Endothelial cell of umbilical vein (primary cell): ENCODE measurements around the gene MTERF1. TPM values are rescaled to one million over a fixed set of nuclear protein-coding genes. Genes with fewer than 3 reads are reported as not detected.

ENCODE experiments used
- BruUV-seq: library from RNA; stranded (reverse); fragments of 400-500 nt; replicated peaks from 2 replicates; lab custom pipeline; 2021; lab: Mats Ljungman, UMichigan
- CTCF ChIA-PET: fragments of 300-600, 350-600 bp; sonication (Branson Sonifier 250); formaldehyde crosslinking; loops from one replicate; lab custom pipeline; 2021; ENCODE audit warnings: antibody characterized with exemption, inconsistent platforms; lab: Charles Lee
- POLR2A ChIA-PET: fragments of 300-600, 350-600 bp; sonication (Branson Sonifier 250); formaldehyde crosslinking; loops from one replicate; lab custom pipeline; 2021; ENCODE audit warnings: antibody characterized with exemption, inconsistent platforms; lab: Charles Lee
- DNase-seq: peaks from one replicate; pipeline ENCODE4 v3.0.0-alpha.2; 2011; ENCODE audit warnings: low read depth, low spot score
- FAIRE-seq: peaks from 2 replicates; lab custom pipeline; 2011; peaks lifted over from hg19 to GRCh38; lab: Jason Lieb, UNC
- H2AFZ ChIP-seq: 2 replicates; pipeline ENCODE4 v1.6.0; 2012; ENCODE audit warnings: low read depth, low read length, control low read depth, inconsistent platforms
- H3K27ac ChIP-seq: 2 replicates; pipeline ENCODE4 v1.5.1; 2011; ENCODE audit warnings: low read depth, mild to moderate bottlenecking, control low read depth, low read length, moderate library complexity; ENCODE audit not compliant: insufficient read depth
- H3K27me3 ChIP-seq, 2 experiments: 2 replicates each; pipeline versions ENCODE4 v1.6.0 to v1.6.1; 2011; ENCODE audit warnings: low read length in 2 of 2, mixed read lengths in 1 of 2; ENCODE audit not compliant: control insufficient read depth in 2 of 2, insufficient read depth in 2 of 2
- H3K36me3 ChIP-seq, 2 experiments: 2 replicates in 1 of 2; 3 replicates in 1 of 2; pipeline ENCODE4 v1.5.1; 2011; ENCODE audit warnings: low read length in 2 of 2, mild to moderate bottlenecking in 1 of 2, moderate library complexity in 1 of 2; ENCODE audit not compliant: control insufficient read depth in 2 of 2, insufficient read depth in 2 of 2; ENCODE audit errors: extremely low read depth in 1 of 2
- H3K4me1 ChIP-seq: 3 replicates; pipeline ENCODE4 v1.5.1; 2011; ENCODE audit warnings: mild to moderate bottlenecking, low read length; ENCODE audit not compliant: control insufficient read depth, insufficient read depth; ENCODE audit errors: extremely low read depth
- H3K4me2 ChIP-seq: 2 replicates; pipeline ENCODE4 v1.6.1; 2011; ENCODE audit warnings: low read length, control low read depth, mixed read lengths; ENCODE audit not compliant: insufficient read depth
- H3K4me3 ChIP-seq, 3 experiments: fragments of 200-600 bp in 1 of 3; sonication (generic), shearing (Covaris generic) in 1 of 3; replicated peaks in 1 of 3; 2 replicates each; pipeline ENCODE4 v1.5.1; 2011 to 2016; ENCODE audit warnings: control low read depth in 3 of 3, low read length in 3 of 3, mild to moderate bottlenecking in 2 of 3, inconsistent platforms in 1 of 3, low read depth in 1 of 3, moderate library complexity in 1 of 3; ENCODE audit not compliant: insufficient read depth in 1 of 3
- H3K79me2 ChIP-seq: 2 replicates; pipeline ENCODE4 v1.6.0; 2012; ENCODE audit warnings: low read length, inconsistent platforms; ENCODE audit not compliant: control insufficient read depth, insufficient read depth
- H3K9ac ChIP-seq: replicated peaks from 2 replicates; pipeline ENCODE3; 2011; ENCODE audit warnings: low read length, control low read depth; ENCODE audit not compliant: insufficient read depth; ENCODE audit errors: extremely low read depth
- H3K9me1 ChIP-seq: replicated peaks from 3 replicates; pipeline ENCODE4 v1.6.0; 2011; ENCODE audit warnings: mild to moderate bottlenecking, low read length; ENCODE audit not compliant: control insufficient read depth, insufficient read depth; ENCODE audit errors: extremely low read depth
- H3K9me3 ChIP-seq: replicated peaks from 2 replicates; pipeline ENCODE4 v1.5.1; 2012; ENCODE audit warnings: low read length, inconsistent platforms; ENCODE audit not compliant: control insufficient read depth, insufficient read depth
- H4K20me1 ChIP-seq: replicated peaks from 2 replicates; pipeline ENCODE3; 2011; ENCODE audit warnings: mild to moderate bottlenecking, low read length; ENCODE audit not compliant: control insufficient read depth, insufficient read depth; ENCODE audit errors: extremely low read depth
- EZH2 ChIP-seq: IDR thresholded peaks from 2 replicates; pipeline ENCODE4 v1.6.1; 2012; ENCODE audit warnings: borderline replicate concordance, low read depth, mild to moderate bottlenecking, moderate library complexity, low read length, inconsistent platforms; ENCODE audit not compliant: severe bottlenecking
- FOS ChIP-seq: IDR thresholded peaks from 2 replicates; pipeline ENCODE4 v1.6.1; 2011; ENCODE audit warnings: mild to moderate bottlenecking, low read length, moderate library complexity, borderline replicate concordance; ENCODE audit not compliant: insufficient read depth
- GATA2 ChIP-seq: IDR thresholded peaks from 2 replicates; pipeline ENCODE4 v1.7.0; 2011; ENCODE audit warnings: low read depth, mild to moderate bottlenecking, moderate library complexity, mixed read lengths, low read length; ENCODE audit not compliant: insufficient read length, insufficient read depth
- POLR2A ChIP-seq: IDR thresholded peaks from 2 replicates; pipeline ENCODE4 v1.6.1; 2012; ENCODE audit warnings: low read depth, mild to moderate bottlenecking, control low read depth, low read length
- POLR2AphosphoS5 ChIP-seq: IDR thresholded peaks from 2 replicates; pipeline ENCODE4 v1.6.1; 2012; ENCODE audit warnings: low read depth, mild to moderate bottlenecking, control low read depth, low read length, moderate library complexity; ENCODE audit not compliant: insufficient read depth
- dilution Hi-C: fragments of 300-500 bp; cut with MboI; formaldehyde crosslinking; loops from one replicate; pipeline ENCODE4 v1.15.0; 2019; ENCODE audit warnings: low sequenced_read_pairs; ENCODE audit not compliant: extremely low pct_ligation_motif_present
- intact Hi-C: fragments of 100-400 bp; cut with micrococcal nuclease; formaldehyde crosslinking; loops from one replicate; pipeline ENCODE4 v1.10.0; 2022
- polyA plus RNA-seq, 4 experiments: library from polyadenylated mRNA; depleted of rRNA in 3 of 4; stranded (reverse) in 3 of 4; unstranded in 1 of 4; fragments of >200 nt; gene quantifications; 2 replicates each; pipeline versions ENCODE4 v1.2.1 to v1.2.3, GENCODE V29; 2011 to 2012; ENCODE audit warnings: missing spikeins in 1 of 4
- total RNA-seq: library from RNA; stranded (reverse); gene quantifications from 2 replicates; pipeline ENCODE4 v1.2.3, GENCODE V29; 2021
- TF ChIP-seq, protein P1 (sequence below), 2 donors: IDR thresholded peaks; 1 replicate in 1 of 2; 2 replicates in 1 of 2; pipeline ENCODE4 v1.5.1; 2011; ENCODE audit warnings: low read length in 2 of 2, mild to moderate bottlenecking in 2 of 2, moderate library complexity in 2 of 2, control low read depth in 1 of 2, inconsistent platforms in 1 of 2, low read depth in 1 of 2; ENCODE audit not compliant: insufficient read depth in 1 of 2; ENCODE audit errors: extremely low read depth in 1 of 2

The MTERF1 gene
- total and polyA plus RNA-seq, 2 donors (not counting 3 experiments of a cell fraction or from before 2014, with no cell fraction given): 3.1 to 10.2 TPM

DNA sequence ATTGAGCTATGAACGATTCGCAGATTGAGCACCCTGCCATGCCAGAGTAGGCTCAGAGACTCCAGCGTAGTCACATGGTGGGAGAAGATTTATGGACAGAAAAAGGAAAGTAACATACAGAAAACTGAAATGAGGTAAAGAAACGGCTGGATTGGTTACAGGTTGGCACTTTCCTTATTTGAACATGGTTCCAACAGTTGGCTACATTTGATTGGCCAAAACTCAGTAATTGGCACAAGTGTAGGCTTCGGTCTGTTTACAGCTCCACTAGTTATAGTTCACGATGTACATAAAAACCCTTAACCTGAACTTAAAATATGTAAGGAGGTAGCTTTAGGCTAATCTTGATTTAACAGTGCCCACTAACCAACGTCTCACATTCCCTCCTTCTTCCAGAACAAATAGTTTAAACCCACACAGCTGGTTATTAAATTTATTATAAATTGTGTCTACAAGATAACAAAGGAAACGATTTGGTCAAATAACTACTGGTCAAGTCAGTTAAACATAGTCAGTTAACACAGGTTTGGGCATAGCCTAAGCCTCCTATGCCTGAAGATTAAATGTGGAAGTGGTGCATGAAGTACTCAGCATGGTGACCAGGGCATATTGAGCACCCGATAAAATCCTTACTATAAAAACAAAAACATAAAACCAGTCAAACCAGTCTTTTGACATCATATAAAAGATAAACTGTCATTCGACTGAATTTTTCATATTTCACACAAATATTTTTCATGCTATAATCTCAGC, 17.9 kb upstream of the MTERF1 start:
- H3K4me1 ChIP-seq: no peaks in the 10 kb centered on the region
- CTCF ChIA-PET: interaction anchor here (0.9 to 2.5 kb wide), 2 partner anchors 18 to 68 kb away, joined by 3 to 8 read pairs; partner anchors contain the start of gene MTERF1
- H3K9me1 ChIP-seq: no peaks in the 10 kb centered on the region
- no peak overlapping the region for H3K9ac ChIP-seq
- no peaks in the 10 kb centered on the region for H3K79me2 ChIP-seq
- H3K4me3 ChIP-seq: no peak overlapping the region
- no peaks in the 10 kb centered on the region for H3K36me3 ChIP-seq
- DNase-seq: no peak
- H2AFZ ChIP-seq: no peak overlapping the region
- no peaks in the 10 kb centered on the region for H3K27me3 ChIP-seq
- no peaks in the 10 kb centered on the region for H4K20me1 ChIP-seq
- H3K4me2 ChIP-seq: no peak overlapping the region
- no peaks in the 10 kb centered on the region for H3K9me3 ChIP-seq
- TF ChIP-seq POLR2AphosphoS5 (no peak), EZH2 (no peak), FOS (no peak), POLR2A (no peak), GATA2 (no peak)
- TF ChIP-seq, protein P1, sequence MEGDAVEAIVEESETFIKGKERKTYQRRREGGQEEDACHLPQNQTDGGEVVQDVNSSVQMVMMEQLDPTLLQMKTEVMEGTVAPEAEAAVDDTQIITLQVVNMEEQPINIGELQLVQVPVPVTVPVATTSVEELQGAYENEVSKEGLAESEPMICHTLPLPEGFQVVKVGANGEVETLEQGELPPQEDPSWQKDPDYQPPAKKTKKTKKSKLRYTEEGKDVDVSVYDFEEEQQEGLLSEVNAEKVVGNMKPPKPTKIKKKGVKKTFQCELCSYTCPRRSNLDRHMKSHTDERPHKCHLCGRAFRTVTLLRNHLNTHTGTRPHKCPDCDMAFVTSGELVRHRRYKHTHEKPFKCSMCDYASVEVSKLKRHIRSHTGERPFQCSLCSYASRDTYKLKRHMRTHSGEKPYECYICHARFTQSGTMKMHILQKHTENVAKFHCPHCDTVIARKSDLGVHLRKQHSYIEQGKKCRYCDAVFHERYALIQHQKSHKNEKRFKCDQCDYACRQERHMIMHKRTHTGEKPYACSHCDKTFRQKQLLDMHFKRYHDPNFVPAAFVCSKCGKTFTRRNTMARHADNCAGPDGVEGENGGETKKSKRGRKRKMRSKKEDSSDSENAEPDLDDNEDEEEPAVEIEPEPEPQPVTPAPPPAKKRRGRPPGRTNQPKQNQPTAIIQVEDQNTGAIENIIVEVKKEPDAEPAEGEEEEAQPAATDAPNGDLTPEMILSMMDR (IDR thresholded peaks at IDR 0.05; ENCODE audit: extremely low read depth in 1 of 2, insufficient read depth in 1 of 2, low read depth in 1 of 2, low read length in 2 of 2): no peak
- POLR2A ChIA-PET: no interaction called here
- FAIRE-seq: no peak
- no peak overlapping the region for H3K27ac ChIP-seq
- intact Hi-C loops: no loop called here
- BruUV-seq: no TSS peak
- dilution Hi-C loops: no loop called here
